OCI-LY1 (cell line): ENCODE measurements around the gene TRIM59.

Source experiments
- H2AFZ ChIP-seq: fragments of 200-600 bp; sonication (generic), shearing (Covaris generic); 2 replicates; pipeline ENCODE4 v1.6.0; 2014; ENCODE audit warnings: antibody characterized with exemption, mild to moderate bottlenecking, low read length
- H3F3A ChIP-seq: fragments of 200-600 bp; sonication (generic), shearing (Covaris generic); 2 replicates; pipeline ENCODE4 v1.6.0; 2014; ENCODE audit warnings: mild to moderate bottlenecking, antibody characterized with exemption, low read length, moderate library complexity; ENCODE audit not compliant: insufficient read depth
- H3K27ac ChIP-seq: fragments of 200-600 bp; sonication (generic); 2 replicates; pipeline ENCODE4 v1.5.1; 2014; ENCODE audit warnings: low read length, mixed run types, mild to moderate bottlenecking, low read depth; ENCODE audit not compliant: poor library complexity, severe bottlenecking
- H3K27me3 ChIP-seq: fragments of 200-600 bp; sonication (generic); 2 replicates; pipeline ENCODE4 v1.6.0; 2014; ENCODE audit warnings: antibody characterized with exemption, mild to moderate bottlenecking, low read length, moderate library complexity; ENCODE audit not compliant: insufficient read depth
- H3K36me3 ChIP-seq: fragments of 200-600 bp; sonication (generic); 2 replicates; pipeline ENCODE4 v1.6.1; 2014; ENCODE audit warnings: mild to moderate bottlenecking, antibody characterized with exemption, low read length, moderate library complexity, mixed read lengths; ENCODE audit not compliant: insufficient read depth
- H3K4me1 ChIP-seq: fragments of 200-600 bp; sonication (generic); 2 replicates; pipeline ENCODE4 v1.5.1; 2014; ENCODE audit warnings: mild to moderate bottlenecking, low read length, moderate library complexity; ENCODE audit not compliant: insufficient read depth, severe bottlenecking
- H3K4me2 ChIP-seq: fragments of 200-600 bp; sonication (generic), shearing (Covaris generic); 2 replicates; pipeline ENCODE4 v1.6.1; 2014; ENCODE audit warnings: low read length
- H3K4me3 ChIP-seq: fragments of 200-600 bp; sonication (generic); 2 replicates; pipeline ENCODE4 v1.5.1; 2014; ENCODE audit warnings: low read length, low read depth, mild to moderate bottlenecking, mixed read lengths; ENCODE audit not compliant: poor library complexity, severe bottlenecking
- H3K79me2 ChIP-seq: fragments of 200-600 bp; shearing (Covaris generic); 2 replicates; pipeline ENCODE4 v1.6.1; 2016; ENCODE audit warnings: mixed run types, low read length, mixed read lengths; ENCODE audit not compliant: insufficient read depth
- H3K9ac ChIP-seq: fragments of 200-600 bp; sonication (generic), shearing (Covaris generic); 2 replicates; pipeline ENCODE4 v1.6.1; 2014; ENCODE audit warnings: mild to moderate bottlenecking, low read length, mixed read lengths
- H3K9me2 ChIP-seq: fragments of 200-600 bp; sonication (generic), shearing (Covaris generic); 2 replicates; pipeline ENCODE4 v1.6.1; 2014; ENCODE audit warnings: low read depth, mild to moderate bottlenecking, low read length, mixed read lengths
- H3K9me3 ChIP-seq: fragments of 200-600 bp; shearing (Covaris generic); 2 replicates; pipeline ENCODE4 v1.6.1; 2014; ENCODE audit warnings: low read length, mixed read lengths
- H4K20me1 ChIP-seq: fragments of 200-600 bp; sonication (generic), shearing (Covaris generic); 2 replicates; pipeline ENCODE4 v1.6.0; 2016; ENCODE audit warnings: mild to moderate bottlenecking, low read length; ENCODE audit not compliant: insufficient read depth
- CTCF ChIP-seq: fragments of 200-600 bp; sonication (generic), shearing (Covaris generic); IDR thresholded peaks from 2 replicates; pipeline ENCODE4 v1.5.1; 2017; ENCODE audit warnings: mild to moderate bottlenecking, antibody characterized with exemption, low read length, moderate library complexity, mixed read lengths
- EZH2 ChIP-seq: fragments of 200-600 bp; sonication (generic), shearing (Covaris generic); IDR thresholded peaks from 2 replicates; pipeline ENCODE4 v1.8.0; 2017; ENCODE audit warnings: borderline replicate concordance, mixed run types, mild to moderate bottlenecking, antibody characterized with exemption, low read length, moderate library complexity, mixed read lengths

Gene TRIM59

DNA sequence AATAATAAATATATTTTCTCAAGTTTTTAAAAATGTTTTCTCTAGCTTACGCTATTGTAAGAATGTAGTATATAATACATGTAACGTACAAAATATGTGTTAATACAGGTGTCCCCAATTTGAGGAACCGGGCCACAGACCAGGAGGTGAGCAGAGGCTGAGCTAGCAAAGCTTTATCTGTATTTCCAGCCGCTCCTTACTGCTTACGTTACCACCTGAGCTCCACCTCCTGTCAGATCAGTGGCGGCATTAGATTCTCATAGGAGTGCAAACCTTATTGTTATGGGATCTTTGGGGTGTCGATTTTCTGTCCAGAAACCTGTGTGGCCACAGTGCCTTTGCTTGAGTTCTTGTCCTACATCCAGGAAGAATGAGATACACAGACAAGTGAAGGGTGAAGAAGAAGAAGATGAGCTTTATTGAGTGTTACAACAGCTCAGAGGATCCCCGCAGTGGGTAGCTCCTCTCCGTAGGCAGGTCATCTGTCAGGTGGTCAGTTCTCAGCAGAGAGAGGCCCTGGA, 9.9 kb upstream of the TRIM59 start:
- Histone ChIP-seq H3K79me2 (no peaks in the 10 kb centered on the region), H4K20me1 (no peaks in the 10 kb centered on the region), H3F3A (no peaks in the 10 kb centered on the region), H3K4me1 (no peaks in the 10 kb centered on the region), H3K4me3 (no peak overlapping the region), H3K36me3 (no peaks in the 10 kb centered on the region), H2AFZ (no peak overlapping the region), H3K27me3 (no peaks in the 10 kb centered on the region; the same call in none of the 2 replicates), H3K9me3 (no peaks in the 10 kb centered on the region), H3K4me2 (no peak overlapping the region), H3K27ac (no peak overlapping the region), H3K9ac (no peak overlapping the region), H3K9me2 (no peaks in the 10 kb centered on the region)
- TF ChIP-seq EZH2 = no peak
- TF ChIP-seq CTCF = no peak

DNA sequence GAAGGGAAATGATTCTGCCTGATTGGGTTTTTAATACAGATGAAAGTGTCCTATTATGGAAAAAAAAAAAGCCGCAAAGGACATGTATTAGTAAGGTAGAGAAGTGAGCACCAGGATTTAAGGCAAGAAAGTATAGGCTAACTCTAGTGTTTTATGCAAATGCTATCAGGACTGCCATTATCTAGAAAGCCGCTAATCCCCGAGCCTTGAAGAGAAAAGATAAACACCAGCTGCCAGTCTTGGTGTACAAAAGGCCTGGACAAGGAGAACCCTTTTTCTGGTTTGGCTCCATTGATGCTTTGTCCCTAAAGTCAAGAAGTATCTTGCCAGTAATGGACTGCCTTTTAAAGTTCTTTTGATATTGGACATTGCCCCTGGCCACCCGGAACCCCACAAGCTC, 8.6 kb upstream of the TRIM59 start:
- Histone ChIP-seq H2AFZ (no peak overlapping the region), H3F3A (no peaks in the 10 kb centered on the region), H3K79me2 (no peaks in the 10 kb centered on the region), H3K4me1 (no peaks in the 10 kb centered on the region), H3K36me3 (no peaks in the 10 kb centered on the region), H3K27ac (no peak overlapping the region), H4K20me1 (no peaks in the 10 kb centered on the region), H3K27me3 (no peaks in the 10 kb centered on the region; the same call in none of the 2 replicates), H3K9ac (no peak overlapping the region), H3K4me2 (no peak overlapping the region), H3K9me2 (no peaks in the 10 kb centered on the region), H3K4me3 (no peak overlapping the region), H3K9me3 (no peaks in the 10 kb centered on the region)
- TF ChIP-seq CTCF (no peak), EZH2 (no peak)

DNA sequence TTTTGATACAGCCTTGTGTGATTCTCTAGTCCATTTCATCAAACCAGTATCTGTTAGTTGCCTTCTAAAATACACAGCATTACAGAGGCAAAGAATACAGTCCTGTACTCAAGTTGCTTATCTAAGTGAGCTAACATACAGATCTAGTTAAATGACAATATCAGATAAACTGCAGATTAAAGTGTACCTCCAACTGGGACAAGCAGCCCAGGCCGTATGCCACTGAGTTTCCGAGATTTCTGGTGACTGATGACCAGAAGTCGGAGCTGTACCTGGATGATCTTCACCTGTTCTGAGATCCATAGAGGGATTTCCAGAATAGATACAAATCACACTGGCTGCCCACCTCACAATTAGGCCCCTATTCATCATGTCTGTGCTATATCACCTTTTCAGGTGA, 6.3 kb upstream of the TRIM59 start:
- TF ChIP-seq CTCF = no peak
- no peak for TF ChIP-seq EZH2
- Histone ChIP-seq H3K9ac (no peak overlapping the region), H4K20me1 (no peaks in the 10 kb centered on the region)

More for the DNA sequence above, 6.3 kb upstream of the TRIM59 start:
- Histone ChIP-seq H3K4me3 (no peak overlapping the region), H3K27ac (no peak overlapping the region), H2AFZ (no peak overlapping the region), H3K36me3 (no peaks in the 10 kb centered on the region), H3K9me2 (no peaks in the 10 kb centered on the region), H3K4me2 (no peak overlapping the region), H3K9me3 (no peaks in the 10 kb centered on the region), H3K27me3 (no peaks in the 10 kb centered on the region; the same call in none of the 2 replicates), H3K4me1 (no peaks in the 10 kb centered on the region), H3K79me2 (no peaks in the 10 kb centered on the region), H3F3A (no peaks in the 10 kb centered on the region)
